HepG2 (cell line): Measurements from ENCODE around the gene CMTM3. TPM values are rescaled to one million over a fixed set of nuclear protein-coding genes. Genes with fewer than 3 reads are reported as not detected.

Experiments
- ARNTL ChIP-seq: sonication (generic); formaldehyde crosslinking; IDR thresholded peaks from 2 replicates; pipeline ENCODE4 v1.4.0; 2020; ENCODE audit warnings: mild to moderate bottlenecking, missing genetic modification reagents
- CHD4 ChIP-seq: fragments of 200-600 bp; sonication (generic); IDR thresholded peaks from 2 replicates; pipeline ENCODE4 v1.7.0; 2017; ENCODE audit warnings: mild to moderate bottlenecking, low read length, borderline replicate concordance
- FIP1L1 ChIP-seq: fragments of 200-400 bp; formaldehyde crosslinking; IDR thresholded peaks from 2 replicates; pipeline ENCODE4 v1.6.1; 2018; ENCODE audit warnings: low read depth, mild to moderate bottlenecking, low read length, moderate library complexity, borderline replicate concordance; ENCODE audit not compliant: insufficient read depth
- KLF15 ChIP-seq: sonication (generic); formaldehyde crosslinking; IDR thresholded peaks from 2 replicates; pipeline ENCODE4 v1.8.1; 2023; ENCODE audit warnings: borderline replicate concordance, mild to moderate bottlenecking, inconsistent platforms, missing genetic modification reagents, mixed read lengths
- SNAPC2 ChIP-seq: sonication (generic); formaldehyde crosslinking; IDR thresholded peaks from 2 replicates; pipeline ENCODE4 v1.8.1; 2022; ENCODE audit warnings: mild to moderate bottlenecking, missing genetic modification reagents
- ZNF263 ChIP-seq: sonication (generic); formaldehyde crosslinking; IDR thresholded peaks from 2 replicates; pipeline ENCODE4 v1.4.0; 2020; ENCODE audit warnings: missing genetic modification reagents
- ZNF326 ChIP-seq: sonication (generic); formaldehyde crosslinking; IDR thresholded peaks from 2 replicates; pipeline ENCODE4 v1.4.0; 2020; ENCODE audit warnings: missing genetic modification reagents, borderline replicate concordance
- ZNF343 ChIP-seq: sonication (generic); formaldehyde crosslinking; IDR thresholded peaks from 2 replicates; pipeline ENCODE4 v1.4.0; 2020; ENCODE audit warnings: mild to moderate bottlenecking, missing genetic modification reagents
- ZNF510 ChIP-seq: sonication (generic); formaldehyde crosslinking; IDR thresholded peaks from 2 replicates; pipeline ENCODE4 v1.4.0; 2020; ENCODE audit warnings: low read depth, mild to moderate bottlenecking, missing genetic modification reagents
- ZSCAN20 ChIP-seq: sonication (generic); formaldehyde crosslinking; IDR thresholded peaks from 2 replicates; pipeline ENCODE4 v1.4.0; 2020; ENCODE audit warnings: missing genetic modification reagents, mild to moderate bottlenecking, borderline replicate concordance
- polyA plus RNA-seq, 8 experiments: library from polyadenylated mRNA; depleted of rRNA in 3 of 8; stranded (reverse) in 7 of 8; unstranded in 1 of 8; fragments of >200 nt; fragmentation: Illumina TruSeq in 4 of 8; extraction: Trizol in 4 of 8; gene quantifications; 2 replicates each; pipeline versions ENCODE4 v1.2.1 to v1.2.3, GENCODE V29; 2011 to 2016; ENCODE audit warnings: low read depth in 4 of 8, missing spikeins in 1 of 8, mixed read lengths in 1 of 8; ENCODE audit not compliant: insufficient read depth in 1 of 8
- total RNA-seq, 5 experiments: library from RNA; depleted of rRNA; stranded (reverse); fragments of >200 nt; fragmentation: Illumina TruSeq; extraction: Trizol; gene quantifications; 2 replicates each; pipeline ENCODE4 v1.2.3, GENCODE V29; 2016; ENCODE audit warnings: low read depth in 1 of 5
- TF ChIP-seq, protein P1 (sequence below): sonication (generic); formaldehyde crosslinking; IDR thresholded peaks from 2 replicates; pipeline ENCODE4 v1.4.0; 2020; ENCODE audit warnings: missing genetic modification reagents
- TF ChIP-seq, protein P2 (sequence below): sonication (generic); formaldehyde crosslinking; IDR thresholded peaks from 2 replicates; pipeline ENCODE4 v1.4.0; 2020; ENCODE audit warnings: missing genetic modification reagents
- TF ChIP-seq, protein P3 (sequence below): sonication (generic); formaldehyde crosslinking; IDR thresholded peaks from 2 replicates; pipeline ENCODE4 v1.8.0; 2022; ENCODE audit warnings: low read depth, missing genetic modification reagents
- TF ChIP-seq, protein P4 (sequence below): sonication (generic); formaldehyde crosslinking; IDR thresholded peaks from 2 replicates; pipeline ENCODE4 v1.8.0; 2023; ENCODE audit warnings: mild to moderate bottlenecking, missing genetic modification reagents
- TF ChIP-seq, protein P5 (sequence below): sonication (generic); formaldehyde crosslinking; IDR thresholded peaks from 2 replicates; pipeline ENCODE4 v1.5.0; 2020; ENCODE audit warnings: missing genetic modification reagents

Gene CMTM3
- total and polyA plus RNA-seq, 2 of the 13 experiments (the other 11 are each of a cell fraction or from before 2014, with no cell fraction given), result 29.2 to 48.7 TPM

DNA sequence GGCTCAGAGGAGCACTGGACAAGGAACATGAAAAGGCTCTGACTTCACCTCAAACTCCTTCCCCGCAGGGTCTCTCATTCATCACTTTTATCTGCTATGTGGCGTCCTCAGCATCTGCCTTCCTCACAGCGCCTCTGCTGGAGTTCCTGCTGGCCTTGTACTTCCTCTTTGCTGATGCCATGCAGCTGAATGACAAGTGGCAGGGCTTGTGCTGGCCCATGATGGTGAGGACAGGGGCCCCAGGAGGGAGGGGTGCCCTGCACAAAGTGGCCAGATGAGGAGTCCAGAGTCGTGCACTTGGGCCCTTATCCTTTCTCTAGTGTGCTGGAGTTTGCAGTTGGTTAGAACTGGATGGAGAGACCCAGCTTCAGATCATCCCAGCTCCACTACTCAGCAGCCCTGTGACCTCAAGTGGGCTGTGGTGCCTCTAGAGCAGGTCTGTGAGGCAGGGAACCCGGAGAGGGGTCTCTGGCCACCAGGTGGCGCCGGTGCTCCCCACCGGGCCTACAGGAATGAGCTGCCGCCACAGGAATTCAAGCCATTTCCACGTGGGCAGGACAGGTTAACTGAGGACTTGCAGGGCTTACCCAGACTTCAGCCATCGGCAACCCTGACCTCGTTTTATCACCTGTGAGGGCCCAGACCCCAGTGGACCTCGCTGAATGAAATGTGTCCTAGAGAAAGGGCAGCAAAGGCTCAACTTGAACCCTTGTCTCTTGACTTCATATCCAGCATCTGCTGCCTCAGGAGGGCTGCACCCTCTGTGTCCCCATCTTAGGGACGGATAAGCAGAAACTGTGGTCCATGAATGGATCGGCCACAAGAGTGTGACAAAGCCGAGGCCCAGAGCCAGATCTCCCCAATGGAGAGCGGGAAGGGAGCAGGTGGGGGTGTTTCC is 4.0 kb downstream of the CMTM3 start (continued):
- TF ChIP-seq, protein P1, sequence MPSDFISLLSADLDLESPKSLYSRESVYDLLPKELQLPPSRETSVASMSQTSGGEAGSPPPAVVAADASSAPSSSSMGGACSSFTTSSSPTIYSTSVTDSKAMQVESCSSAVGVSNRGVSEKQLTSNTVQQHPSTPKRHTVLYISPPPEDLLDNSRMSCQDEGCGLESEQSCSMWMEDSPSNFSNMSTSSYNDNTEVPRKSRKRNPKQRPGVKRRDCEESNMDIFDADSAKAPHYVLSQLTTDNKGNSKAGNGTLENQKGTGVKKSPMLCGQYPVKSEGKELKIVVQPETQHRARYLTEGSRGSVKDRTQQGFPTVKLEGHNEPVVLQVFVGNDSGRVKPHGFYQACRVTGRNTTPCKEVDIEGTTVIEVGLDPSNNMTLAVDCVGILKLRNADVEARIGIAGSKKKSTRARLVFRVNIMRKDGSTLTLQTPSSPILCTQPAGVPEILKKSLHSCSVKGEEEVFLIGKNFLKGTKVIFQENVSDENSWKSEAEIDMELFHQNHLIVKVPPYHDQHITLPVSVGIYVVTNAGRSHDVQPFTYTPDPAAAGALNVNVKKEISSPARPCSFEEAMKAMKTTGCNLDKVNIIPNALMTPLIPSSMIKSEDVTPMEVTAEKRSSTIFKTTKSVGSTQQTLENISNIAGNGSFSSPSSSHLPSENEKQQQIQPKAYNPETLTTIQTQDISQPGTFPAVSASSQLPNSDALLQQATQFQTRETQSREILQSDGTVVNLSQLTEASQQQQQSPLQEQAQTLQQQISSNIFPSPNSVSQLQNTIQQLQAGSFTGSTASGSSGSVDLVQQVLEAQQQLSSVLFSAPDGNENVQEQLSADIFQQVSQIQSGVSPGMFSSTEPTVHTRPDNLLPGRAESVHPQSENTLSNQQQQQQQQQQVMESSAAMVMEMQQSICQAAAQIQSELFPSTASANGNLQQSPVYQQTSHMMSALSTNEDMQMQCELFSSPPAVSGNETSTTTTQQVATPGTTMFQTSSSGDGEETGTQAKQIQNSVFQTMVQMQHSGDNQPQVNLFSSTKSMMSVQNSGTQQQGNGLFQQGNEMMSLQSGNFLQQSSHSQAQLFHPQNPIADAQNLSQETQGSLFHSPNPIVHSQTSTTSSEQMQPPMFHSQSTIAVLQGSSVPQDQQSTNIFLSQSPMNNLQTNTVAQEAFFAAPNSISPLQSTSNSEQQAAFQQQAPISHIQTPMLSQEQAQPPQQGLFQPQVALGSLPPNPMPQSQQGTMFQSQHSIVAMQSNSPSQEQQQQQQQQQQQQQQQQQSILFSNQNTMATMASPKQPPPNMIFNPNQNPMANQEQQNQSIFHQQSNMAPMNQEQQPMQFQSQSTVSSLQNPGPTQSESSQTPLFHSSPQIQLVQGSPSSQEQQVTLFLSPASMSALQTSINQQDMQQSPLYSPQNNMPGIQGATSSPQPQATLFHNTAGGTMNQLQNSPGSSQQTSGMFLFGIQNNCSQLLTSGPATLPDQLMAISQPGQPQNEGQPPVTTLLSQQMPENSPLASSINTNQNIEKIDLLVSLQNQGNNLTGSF (CRISPR knock-in tag), result peak; percentile 37; the same call in 1 of the 2 replicates
- no peak for TF ChIP-seq ZNF326 (CRISPR knock-in tag)
- TF ChIP-seq ZNF343 (CRISPR knock-in tag), result 0 out of 2 replicates have a peak, but pooled peaks have one; percentile 87
- TF ChIP-seq CHD4, result no peak
- TF ChIP-seq, protein P2, sequence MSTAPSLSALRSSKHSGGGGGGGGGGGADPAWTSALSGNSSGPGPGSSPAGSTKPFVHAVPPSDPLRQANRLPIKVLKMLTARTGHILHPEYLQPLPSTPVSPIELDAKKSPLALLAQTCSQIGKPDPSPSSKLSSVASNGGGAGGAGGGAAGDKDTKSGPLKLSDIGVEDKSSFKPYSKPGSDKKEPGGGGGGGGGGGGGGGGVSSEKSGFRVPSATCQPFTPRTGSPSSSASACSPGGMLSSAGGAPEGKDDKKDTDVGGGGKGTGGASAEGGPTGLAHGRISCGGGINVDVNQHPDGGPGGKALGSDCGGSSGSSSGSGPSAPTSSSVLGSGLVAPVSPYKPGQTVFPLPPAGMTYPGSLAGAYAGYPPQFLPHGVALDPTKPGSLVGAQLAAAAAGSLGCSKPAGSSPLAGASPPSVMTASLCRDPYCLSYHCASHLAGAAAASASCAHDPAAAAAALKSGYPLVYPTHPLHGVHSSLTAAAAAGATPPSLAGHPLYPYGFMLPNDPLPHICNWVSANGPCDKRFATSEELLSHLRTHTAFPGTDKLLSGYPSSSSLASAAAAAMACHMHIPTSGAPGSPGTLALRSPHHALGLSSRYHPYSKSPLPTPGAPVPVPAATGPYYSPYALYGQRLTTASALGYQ (CRISPR knock-in tag), result no peak
- no peak for TF ChIP-seq FIP1L1
- TF ChIP-seq, protein P3, sequence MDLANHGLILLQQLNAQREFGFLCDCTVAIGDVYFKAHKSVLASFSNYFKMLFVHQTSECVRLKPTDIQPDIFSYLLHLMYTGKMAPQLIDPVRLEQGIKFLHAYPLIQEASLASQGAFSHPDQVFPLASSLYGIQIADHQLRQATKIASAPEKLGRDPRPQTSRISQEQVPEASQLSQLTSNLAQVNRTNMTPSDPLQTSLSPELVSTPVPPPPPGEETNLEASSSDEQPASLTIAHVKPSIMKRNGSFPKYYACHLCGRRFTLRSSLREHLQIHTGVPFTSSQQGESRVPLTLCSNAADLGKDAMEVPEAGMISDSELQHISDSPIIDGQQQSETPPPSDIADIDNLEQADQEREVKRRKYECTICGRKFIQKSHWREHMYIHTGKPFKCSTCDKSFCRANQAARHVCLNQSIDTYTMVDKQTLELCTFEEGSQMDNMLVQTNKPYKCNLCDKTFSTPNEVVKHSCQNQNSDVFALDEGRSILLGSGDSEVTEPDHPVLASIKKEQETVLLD, result no peak
- no peak for TF ChIP-seq SNAPC2
- no peak; the same call in 1 of the 2 replicates for TF ChIP-seq KLF15 (CRISPR knock-in tag)
- TF ChIP-seq ARNTL, result peak; percentile 87
- peak; percentile 61; the same call in 1 of the 2 replicates for TF ChIP-seq ZSCAN20 (CRISPR knock-in tag)
- peak; percentile 72 for TF ChIP-seq ZNF263 (CRISPR knock-in tag)
- TF ChIP-seq ZNF510, result 0 out of 2 replicates have a peak, but pooled peaks have one; percentile 92
- TF ChIP-seq, protein P4, sequence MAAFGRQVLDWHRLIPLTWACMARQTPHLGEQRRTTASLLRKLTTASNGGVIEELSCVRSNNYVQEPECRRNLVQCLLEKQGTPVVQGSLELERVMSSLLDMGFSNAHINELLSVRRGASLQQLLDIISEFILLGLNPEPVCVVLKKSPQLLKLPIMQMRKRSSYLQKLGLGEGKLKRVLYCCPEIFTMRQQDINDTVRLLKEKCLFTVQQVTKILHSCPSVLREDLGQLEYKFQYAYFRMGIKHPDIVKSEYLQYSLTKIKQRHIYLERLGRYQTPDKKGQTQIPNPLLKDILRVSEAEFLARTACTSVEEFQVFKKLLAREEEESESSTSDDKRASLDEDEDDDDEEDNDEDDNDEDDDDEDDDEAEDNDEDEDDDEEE (CRISPR knock-in tag), result peak; percentile 79; the same call in 1 of the 2 replicates
- TF ChIP-seq, protein P5, sequence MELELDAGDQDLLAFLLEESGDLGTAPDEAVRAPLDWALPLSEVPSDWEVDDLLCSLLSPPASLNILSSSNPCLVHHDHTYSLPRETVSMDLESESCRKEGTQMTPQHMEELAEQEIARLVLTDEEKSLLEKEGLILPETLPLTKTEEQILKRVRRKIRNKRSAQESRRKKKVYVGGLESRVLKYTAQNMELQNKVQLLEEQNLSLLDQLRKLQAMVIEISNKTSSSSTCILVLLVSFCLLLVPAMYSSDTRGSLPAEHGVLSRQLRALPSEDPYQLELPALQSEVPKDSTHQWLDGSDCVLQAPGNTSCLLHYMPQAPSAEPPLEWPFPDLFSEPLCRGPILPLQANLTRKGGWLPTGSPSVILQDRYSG (CRISPR knock-in tag), result 0 out of 2 replicates have a peak, but pooled peaks have one; percentile 82
